NCI-H1436 treated with DMSO at 0.1 percent for 48 hours (cell line): ENCODE data around the gene ABHD4.
"Not testable (repeated sequence)": the region's sequence is repeated elsewhere in the genome, so short reads cannot be mapped to it uniquely, and the experiment has no call there.

Experiments used
- DNase-seq: peaks from one replicate; lab custom pipeline; 2025; lab: John Stamatoyannopoulos, UW

Gene ABHD4, protein sequence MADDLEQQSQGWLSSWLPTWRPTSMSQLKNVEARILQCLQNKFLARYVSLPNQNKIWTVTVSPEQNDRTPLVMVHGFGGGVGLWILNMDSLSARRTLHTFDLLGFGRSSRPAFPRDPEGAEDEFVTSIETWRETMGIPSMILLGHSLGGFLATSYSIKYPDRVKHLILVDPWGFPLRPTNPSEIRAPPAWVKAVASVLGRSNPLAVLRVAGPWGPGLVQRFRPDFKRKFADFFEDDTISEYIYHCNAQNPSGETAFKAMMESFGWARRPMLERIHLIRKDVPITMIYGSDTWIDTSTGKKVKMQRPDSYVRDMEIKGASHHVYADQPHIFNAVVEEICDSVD

DNA sequence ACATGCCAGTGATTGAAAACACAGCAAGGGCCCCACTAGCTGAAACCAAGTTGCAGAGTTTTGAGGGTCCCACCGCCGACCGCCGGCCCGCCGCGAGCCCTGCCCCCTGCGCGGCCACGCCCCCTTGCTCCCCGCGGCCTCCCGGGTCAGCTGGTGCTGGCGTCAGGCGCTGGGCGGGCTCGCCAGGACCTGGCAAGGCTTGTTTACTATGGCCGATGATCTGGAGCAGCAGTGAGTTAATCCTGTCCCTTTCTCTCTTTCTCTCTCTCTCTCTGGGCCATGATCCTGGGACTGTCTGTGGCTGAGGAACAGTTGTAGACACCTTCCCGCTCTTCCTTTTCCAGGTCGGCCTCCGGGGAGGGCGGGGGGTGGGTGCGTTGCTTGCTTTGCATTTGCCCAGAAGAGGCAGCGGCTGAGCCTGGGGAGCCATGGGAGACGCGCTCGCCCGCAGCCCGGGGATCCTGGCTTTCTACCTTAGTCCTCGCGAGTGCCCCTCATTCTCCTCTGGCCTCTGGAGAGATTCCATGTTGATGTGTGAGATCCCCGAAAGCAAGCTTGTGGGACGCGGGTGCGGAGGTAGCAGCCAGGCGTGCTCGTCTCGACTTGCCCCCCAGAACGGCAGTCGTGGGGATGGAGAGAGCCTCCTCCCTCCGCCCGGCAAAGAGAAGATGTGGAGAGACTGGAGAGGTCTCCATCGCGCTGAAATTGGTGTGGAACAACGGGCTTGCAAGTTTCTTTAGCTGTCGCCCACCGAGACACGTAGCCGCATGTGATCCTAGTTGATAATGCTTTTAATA is at the start of gene ABHD4:
Gene ABHD4 (plus strand): TSS at position 202 of the 797 bp plus-strand sequence. CDS start 7 bp downstream, at position 209.
- DNase-seq: no peak

DNA sequence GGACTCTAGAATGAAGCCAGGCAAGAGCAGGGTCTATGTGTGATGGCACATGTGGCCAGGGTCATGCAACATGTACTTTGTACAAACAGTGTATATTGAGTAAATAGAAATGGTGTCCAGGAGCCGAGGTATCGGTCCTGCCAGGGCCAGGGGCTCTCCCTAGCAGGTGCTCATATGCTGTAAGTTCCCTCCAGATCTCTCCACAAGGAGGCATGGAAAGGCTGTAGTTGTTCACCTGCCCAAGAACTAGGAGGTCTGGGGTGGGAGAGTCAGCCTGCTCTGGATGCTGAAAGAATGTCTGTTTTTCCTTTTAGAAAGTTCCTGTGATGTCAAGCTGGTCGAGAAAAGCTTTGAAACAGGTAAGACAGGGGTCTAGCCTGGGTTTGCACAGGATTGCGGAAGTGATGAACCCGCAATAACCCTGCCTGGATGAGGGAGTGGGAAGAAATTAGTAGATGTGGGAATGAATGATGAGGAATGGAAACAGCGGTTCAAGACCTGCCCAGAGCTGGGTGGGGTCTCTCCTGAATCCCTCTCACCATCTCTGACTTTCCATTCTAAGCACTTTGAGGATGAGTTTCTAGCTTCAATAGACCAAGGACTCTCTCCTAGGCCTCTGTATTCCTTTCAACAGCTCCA is 48.7 kb upstream of the ABHD4 start:
- DNase-seq: no peak

DNA sequence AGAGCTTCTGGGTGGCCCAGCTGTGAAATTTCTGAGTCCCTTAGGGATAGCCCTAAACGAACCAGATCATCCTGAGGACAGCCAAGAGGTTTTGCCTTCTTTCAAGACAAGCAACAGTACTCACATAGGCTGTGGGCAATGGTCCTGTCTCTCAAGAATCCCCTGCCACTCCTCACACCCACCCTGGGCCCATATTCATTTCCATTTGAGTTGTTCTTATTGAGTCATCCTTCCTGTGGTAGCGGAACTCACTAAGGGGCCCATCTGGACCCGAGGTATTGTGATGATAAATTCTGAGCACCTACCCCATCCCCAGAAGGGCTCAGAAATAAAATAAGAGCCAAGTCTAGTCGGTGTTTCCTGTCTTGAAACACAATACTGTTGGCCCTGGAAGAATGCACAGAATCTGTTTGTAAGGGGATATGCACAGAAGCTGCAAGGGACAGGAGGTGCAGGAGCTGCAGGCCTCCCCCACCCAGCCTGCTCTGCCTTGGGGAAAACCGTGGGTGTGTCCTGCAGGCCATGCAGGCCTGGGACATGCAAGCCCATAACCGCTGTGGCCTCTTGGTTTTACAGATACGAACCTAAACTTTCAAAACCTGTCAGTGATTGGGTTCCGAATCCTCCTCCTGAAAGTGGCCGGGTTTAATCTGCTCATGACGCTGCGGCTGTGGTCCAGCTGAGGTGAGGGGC is 48.0 kb upstream of the ABHD4 start:
- DNase-seq: no peak

DNA sequence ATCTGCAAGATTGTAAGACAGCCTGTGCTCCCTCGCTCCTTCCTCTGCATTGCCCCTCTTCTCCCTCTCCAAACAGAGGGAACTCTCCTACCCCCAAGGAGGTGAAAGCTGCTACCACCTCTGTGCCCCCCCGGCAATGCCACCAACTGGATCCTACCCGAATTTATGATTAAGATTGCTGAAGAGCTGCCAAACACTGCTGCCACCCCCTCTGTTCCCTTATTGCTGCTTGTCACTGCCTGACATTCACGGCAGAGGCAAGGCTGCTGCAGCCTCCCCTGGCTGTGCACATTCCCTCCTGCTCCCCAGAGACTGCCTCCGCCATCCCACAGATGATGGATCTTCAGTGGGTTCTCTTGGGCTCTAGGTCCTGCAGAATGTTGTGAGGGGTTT is 46.5 kb upstream of the ABHD4 start:
- no peak for DNase-seq

DNA sequence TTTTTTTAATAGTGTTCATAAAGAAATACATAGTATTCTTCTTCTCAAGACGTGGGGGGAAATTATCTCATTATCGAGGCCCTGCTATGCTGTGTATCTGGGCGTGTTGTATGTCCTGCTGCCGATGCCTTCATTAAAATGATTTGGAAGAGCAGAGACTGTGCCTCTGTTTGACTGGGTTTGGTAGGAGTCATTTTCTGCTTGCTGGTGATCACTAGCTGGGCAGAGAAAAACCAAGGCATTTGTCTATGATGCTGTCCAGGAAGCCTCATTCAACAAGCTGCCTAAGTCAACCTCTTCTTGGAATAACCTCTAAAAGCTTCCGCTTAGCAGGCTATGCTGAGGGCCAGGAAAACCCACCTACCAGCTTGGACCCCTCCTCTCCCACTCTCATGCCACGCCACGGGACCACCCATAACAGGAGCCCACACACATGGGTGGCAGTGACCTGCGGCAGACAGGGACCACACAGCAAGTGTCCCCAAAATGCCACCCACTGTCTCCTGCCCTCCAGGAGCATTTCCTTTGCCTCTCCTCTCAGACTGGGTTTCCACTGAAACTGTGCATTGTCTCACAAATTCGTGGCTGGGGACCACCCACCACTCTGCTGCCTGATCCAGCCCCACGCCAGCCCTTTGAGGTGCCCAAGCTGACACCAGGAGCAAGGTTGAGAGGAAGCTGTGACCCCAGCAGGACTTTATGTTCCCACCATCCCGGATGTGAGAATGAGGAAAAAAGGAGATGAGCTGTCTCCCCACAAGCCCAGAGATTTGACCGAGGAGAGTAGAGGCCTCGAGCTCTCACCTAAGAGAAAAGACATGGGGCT is 45.9 kb upstream of the ABHD4 start:
- DNase-seq: no peak

DNA sequence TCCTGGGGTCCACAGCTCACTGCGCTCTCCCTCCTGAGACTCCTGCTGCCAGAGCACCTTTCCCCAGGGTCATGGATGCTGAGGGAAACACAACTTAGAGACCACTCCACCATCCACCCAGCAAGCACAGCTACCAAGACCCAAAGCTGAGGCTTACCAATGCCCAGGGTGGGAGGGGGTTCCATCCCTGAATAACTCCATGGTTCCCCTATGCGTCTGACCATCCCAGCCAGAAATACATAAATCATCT is 45.3 kb upstream of the ABHD4 start:
- DNase-seq: no peak

DNA sequence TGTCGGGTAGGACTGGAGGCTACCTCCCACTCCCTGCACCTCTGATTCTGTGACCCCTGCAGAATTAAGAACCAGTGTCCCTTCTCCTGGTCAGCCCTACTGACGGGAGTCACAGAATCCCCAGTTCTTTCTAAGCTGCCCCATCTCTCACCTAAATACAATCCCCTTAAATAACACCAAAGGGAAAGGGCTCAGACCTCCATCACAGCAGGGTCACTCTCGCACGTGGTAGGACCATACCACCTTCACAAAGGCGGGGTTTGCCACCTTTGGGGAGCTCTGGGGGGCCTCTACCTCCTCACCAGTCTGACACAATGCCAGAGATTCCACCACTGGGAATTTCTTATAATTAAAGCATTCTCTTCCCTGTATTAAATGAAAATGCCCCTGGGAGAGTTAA is 44.7 kb upstream of the ABHD4 start:
- DNase-seq: no peak

DNA sequence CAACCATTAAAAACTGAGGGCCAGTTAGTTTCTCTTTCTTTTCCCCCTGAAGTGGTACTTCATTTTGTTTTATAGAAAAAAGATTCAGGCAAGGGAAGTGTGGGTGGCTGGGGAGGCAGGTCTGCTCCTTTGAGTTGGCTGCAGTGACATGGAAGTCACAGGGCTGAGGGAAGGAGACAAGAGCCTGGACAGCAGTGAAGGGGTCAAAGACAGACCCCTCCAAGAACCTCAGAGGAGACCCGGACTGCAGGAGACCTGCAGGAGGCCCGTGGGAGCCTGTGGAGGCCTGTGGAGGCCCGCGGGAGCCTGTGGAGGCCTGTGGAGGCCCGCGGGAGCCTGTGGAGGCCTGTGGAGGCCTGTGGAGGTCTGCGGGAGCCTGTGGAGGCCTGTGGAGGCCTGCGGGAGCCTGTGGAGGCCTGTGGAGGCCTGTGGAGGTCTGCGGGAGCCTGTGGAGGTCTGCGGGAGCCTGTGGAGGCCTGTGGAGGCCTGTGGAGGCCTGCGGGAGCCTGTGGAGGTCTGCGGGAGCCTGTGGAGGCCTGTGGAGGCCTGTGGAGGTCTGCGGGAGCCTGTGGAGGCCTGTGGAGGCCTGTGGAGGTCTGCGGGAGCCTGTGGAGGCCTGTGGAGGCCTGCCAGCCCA is 44.1 kb upstream of the ABHD4 start:
- not testable (repeated sequence) for DNase-seq

DNA sequence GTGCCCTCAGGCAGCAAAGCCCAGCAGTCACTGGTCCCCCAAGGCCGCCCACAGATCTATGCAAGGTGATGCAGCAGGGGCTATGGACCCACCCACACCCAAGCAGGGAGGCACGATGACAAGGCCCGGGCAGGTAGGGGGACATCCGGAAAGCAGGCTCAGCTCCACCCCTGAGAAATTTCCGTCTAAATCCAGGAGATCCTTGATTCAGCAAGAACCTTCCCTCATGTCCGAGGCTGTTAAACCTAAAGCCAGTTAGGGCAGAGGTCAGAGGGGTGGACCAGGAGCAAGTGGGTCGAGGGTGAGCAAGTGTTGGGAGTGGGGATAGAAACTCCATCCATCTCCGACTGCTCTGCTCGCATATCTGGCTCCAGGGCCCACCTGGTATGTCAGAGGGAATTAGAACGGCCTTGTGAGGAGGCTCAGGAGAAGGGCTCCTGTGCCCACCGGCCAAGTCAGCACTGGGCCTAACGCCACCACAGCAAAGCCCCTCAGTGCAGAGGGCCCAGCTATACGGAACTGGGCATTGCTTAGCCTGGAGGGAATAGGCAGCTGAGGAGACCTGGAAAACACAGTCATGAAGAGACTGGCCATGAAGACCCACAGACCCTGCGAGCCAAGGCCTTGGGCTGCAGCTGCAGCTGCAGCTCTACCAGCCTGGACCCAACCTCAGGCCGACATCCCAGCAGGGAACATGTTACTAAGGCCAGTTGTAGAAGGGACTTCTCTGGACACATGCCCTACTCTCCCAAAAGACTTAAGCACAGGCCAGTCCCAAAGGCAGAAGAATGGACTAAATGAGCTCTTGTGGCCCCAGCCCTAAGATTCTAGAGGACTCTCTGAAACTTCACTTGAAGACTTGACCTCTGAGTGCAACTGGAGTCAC is 43.4 kb upstream of the ABHD4 start:
- no peak for DNase-seq

DNA sequence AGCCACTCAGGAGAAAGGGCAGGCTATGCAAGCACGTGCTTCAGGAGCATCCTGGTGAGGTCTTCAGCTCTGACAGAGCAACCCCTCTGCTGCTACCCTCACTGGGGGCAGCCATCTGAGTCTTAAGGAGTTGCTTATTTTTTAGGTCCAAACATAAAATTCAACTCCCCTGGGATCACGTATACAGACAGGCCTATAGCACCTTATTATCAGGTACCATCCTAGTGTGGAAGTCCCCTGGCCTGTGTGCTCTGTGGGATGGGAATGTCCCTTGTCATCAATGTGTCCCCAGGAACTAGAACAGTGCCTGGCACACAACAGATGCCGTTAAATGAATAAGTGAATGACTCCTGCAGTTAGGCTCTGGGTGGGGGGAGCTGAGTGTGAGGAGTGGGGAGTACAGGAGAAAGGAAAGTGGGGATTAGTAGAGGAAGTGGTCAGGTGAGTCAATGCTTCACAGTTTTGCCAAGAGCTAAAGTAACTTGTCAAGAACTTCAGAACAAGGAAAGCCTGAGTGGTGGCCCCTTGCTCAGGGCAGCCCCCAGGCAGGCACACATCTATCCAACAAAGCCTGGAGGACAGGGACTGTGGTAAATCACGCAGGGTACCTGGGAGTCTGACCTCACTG is 42.6 kb upstream of the ABHD4 start:
- DNase-seq: no peak

DNA sequence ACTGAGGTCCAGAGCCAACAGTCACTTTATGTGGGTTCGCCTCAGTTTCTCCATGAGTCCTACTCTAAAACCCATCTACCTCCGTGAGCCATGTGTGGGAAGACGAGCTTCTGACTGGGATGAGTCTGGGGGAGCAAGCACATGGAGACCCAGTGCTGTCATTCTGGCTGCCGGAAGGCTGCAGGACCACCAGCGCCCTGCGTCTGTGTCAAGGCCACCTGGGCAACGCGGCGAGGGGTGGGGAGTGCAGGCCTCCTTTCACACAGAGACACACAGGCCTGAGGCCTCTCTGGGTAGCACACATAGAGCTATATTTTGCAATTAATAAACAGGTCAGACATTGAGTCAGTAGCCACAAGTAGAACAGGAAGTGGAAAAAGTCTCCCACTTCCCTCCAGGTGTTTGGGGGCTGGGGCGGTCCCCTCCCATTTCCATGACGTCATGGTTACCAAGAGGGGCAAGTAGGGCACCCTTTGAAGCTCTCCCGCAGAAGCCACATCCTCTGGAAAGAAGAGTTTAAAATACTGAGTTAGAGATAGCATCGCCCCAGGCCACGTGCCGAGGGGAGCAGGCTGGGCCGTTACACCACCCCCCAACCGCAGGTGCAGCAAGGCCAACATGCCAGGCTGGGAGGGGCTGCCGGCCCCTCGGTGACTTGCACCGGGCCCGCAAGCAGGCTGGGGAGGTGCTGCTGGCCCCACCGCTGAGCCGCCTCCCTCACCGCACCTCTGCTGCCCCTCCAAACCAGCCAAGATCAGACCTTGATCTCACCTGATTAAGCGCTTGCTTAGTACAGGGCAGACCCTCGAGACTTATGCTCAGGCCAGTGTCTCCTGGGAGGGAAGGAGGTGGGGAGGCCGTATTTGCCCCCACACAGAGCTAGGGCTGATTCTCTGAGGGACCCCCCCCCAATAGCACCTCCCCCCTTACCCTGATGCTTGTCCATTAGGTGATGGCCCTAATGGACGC is 41.8 kb upstream of the ABHD4 start:
- no peak for DNase-seq

DNA sequence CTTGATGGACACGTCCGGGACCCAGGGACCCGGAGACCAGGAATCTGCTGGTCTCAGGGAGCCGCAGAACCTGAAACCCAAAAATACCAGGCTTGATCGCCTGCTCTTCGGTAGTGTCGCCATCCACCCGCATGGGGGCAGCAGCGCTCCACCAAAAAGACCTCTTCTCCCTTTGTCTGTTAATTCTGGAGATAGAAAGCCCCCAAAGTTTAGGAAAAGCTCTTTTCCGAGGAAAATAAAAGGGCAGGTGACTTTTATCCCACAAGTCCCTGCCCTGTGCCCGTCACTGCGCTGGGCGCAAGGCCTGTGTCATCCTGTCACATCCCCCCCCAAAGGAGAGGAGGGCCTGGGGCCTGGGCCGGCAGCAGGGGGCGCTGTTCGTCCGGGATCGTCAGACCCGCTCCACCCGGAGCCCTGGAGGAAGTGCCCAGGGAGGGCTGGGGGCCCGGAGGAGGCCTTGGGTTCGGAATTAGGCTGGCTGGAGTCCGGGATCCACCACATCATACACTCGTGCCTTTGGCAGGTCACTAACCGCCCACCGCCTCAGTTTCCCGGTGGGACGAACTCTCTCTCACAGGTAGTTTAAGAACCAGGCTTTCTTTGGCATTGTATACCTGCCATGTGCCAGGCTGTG is 41.0 kb upstream of the ABHD4 start:
- no peak for DNase-seq

DNA sequence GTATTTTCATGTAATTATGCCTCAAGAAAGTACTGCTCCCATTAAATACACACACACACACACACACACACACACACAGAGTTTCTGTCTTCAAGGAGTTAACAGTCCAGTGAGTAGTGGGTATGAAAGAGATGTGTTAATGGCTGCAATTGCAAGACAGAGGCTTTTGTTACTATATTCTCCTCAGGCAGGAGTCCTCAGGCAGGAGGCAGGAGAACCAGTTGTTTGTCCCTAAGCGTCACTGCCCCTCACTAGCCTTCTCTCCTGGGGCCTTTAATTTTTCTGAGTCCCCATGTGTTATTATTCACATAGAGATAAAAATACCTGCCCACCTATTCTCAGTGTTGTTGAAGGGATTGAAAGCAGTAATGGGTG is 40.3 kb upstream of the ABHD4 start:
- DNase-seq: no peak

DNA sequence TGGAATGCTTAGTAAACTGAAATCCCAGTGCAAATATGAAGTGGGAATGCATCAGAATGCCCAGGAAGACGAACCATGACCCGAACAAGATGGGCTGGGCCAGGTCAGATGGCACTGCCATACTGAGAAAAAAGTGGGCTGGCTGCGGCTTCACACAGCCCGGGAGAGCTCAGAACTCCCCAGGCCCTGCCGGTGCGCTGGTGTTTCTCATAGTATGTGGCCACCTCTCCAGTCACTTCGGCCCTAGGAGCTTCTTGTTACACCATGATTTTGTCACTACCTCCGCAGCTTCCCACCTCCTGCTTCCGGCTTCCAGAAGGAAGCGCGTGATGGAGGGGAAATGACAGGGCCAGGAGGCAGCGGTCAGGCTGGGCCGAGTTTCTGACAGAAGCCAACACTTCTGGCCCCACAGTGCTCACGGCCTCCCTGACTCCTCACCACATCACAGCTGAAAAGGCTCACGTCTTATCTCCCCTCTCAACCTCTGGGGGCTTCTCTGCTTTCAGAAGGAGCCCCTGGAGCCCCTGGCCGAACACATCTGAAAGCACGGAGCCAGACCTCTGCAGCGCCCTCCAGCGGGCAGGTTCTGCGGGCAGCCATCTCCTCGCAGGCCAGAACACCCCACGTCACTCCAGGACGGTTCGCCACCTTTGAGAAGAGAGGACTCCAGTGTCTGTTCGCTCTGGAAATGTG is 39.7 kb upstream of the ABHD4 start:
- no peak for DNase-seq

DNA sequence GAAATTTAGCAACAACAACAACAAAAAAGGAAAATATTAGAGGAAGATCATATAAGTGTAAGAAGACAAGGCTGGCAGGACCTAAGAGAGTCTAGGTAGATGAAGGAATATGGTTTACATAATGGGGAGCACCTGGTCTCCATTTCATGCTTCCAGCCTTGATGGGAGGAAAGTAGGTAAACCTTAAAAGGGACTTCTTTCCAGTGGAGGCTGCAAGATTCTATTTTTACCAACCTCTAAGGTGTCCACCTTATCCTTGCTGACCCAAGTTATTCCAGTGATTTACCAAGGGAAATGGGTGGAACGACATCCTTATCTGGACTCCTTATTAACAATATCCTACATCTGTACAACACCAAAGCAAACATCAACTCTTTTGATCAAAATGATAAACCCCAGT is 39.1 kb upstream of the ABHD4 start:
- no peak for DNase-seq

DNA sequence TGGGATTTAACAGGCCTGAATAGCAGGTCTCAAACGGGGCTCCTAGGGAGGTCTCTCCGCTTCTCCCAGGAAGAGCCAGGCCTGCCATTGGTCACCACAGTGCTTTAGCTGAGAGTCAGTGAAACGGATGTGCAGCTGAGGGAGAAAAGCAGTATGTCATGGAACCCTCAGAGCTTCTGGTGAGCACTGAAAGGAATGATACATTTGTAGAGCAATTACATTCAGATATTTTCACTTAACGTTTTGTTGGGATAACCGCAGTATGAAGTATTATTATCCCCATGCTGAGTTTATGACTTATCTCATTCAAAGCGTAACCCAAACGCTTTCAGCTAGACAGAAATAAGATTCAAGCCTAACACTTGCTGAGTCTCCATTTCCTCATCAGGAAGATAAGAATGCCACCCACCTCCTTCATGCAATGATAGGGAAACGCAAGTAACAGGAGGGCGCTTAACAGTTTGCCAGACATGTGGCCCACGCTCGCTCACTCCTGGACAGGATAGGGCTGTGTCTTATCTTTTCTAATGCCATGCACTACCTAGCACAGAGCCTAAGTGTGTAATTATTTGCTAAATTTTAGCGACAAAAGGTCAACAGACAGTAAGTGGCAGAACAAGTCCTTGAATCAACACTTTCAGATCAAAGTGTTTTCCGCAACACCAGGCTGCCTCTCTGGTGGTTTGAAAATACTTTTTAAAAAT is 37.3 kb upstream of the ABHD4 start:
- no peak for DNase-seq

DNA sequence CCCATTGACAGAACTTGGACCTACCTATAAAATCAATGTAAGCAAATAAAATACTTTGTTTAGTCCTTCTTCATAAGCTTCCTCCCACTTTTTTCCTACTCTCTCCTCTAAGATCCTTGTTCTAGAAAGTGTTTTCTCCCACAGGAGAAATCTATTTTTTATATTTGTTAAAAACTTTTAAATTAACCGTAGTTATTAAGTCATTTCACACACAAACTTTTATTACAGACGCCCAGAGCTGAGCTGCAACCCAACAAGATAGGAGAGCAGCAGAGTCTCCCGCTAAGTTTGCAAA is 36.8 kb upstream of the ABHD4 start:
- no peak for DNase-seq
